Inflammatory macrophage treated with lipopolysaccharide for 4 hours (primary cell): ENCODE measurements around the gene CECR2.

Experiments
- DNase-seq: peaks from one replicate; pipeline ENCODE4 v3.0.0-alpha.2; 2020

Gene CECR2

GRCh38 chr22:17578136-17578754 is 209.0 kb downstream of the CECR2 start:
- DNase-seq: no peak

GRCh38 chr22:17579535-17579981 is 210.3 kb downstream of the CECR2 start:
- no peak for DNase-seq

- DNase-seq: no peak
Measured at GRCh38 chr22:17580441-17581031, 211.3 kb downstream of the CECR2 start.

- no peak for DNase-seq
Measured at GRCh38 chr22:17581056-17581455, 211.8 kb downstream of the CECR2 start.

- no peak for DNase-seq
Measured at GRCh38 chr22:17581631-17582030, 212.4 kb downstream of the CECR2 start.

GRCh38 chr22:17583151-17583550 is 213.9 kb downstream of the CECR2 start:
- DNase-seq: no peak

- DNase-seq: no peak
Measured at GRCh38 chr22:17586831-17587440, 217.7 kb downstream of the CECR2 start.

GRCh38 chr22:17587629-17588028 is 218.4 kb downstream of the CECR2 start:
- DNase-seq: no peak

- no peak for DNase-seq
Measured at GRCh38 chr22:17588606-17589005, 219.3 kb downstream of the CECR2 start.

- no peak for DNase-seq
Measured at GRCh38 chr22:17589810-17590375, 220.6 kb downstream of the CECR2 start.

GRCh38 chr22:17590586-17590985 is 221.3 kb downstream of the CECR2 start:
- no peak for DNase-seq

- DNase-seq: no peak
Measured at GRCh38 chr22:17592201-17592600, 222.9 kb downstream of the CECR2 start.

- DNase-seq: no peak
Measured at GRCh38 chr22:17596226-17596625, 227.0 kb downstream of the CECR2 start.

- DNase-seq: no peak
Measured at GRCh38 chr22:17597217-17597616, 228.0 kb downstream of the CECR2 start.

GRCh38 chr22:17598318-17598717 is 229.1 kb downstream of the CECR2 start:
- DNase-seq: no peak

GRCh38 chr22:17601031-17601430 is 231.8 kb downstream of the CECR2 start:
- no peak for DNase-seq

- DNase-seq: no peak
Measured at GRCh38 chr22:17603668-17604067, 234.4 kb downstream of the CECR2 start.

GRCh38 chr22:17606496-17606895 is 237.2 kb downstream of the CECR2 start:
- no peak for DNase-seq
